SK-N-SH (cell line): ENCODE results near the gene RNU1-2. TPM values are rescaled to one million over a fixed set of nuclear protein-coding genes. Genes with fewer than 3 reads are reported as not detected.
"Not testable (repeated sequence)": the region's sequence is repeated elsewhere in the genome, so short reads cannot be mapped to it uniquely, and the experiment has no call there.

Source experiments
- CTCF ChIA-PET: fragments of 300-600, 350-600 bp; formaldehyde crosslinking; extraction: SDS; loops from one replicate; lab custom pipeline; 2021; lab: Yijun Ruan, JAX
- POLR2A ChIA-PET: fragments of 350-600 bp; sonication (Branson Sonifier 250); formaldehyde crosslinking; extraction: SDS; loops from one replicate; lab custom pipeline; 2020; ENCODE audit warnings: antibody characterized with exemption, inconsistent platforms; lab: Yijun Ruan, JAX
- DNase-seq: peaks from one replicate; pipeline ENCODE4 v3.0.0; 2012
- H2AFZ ChIP-seq: fragments of 200-600 bp; sonication (generic); 2 replicates; pipeline ENCODE4 v1.8.1; 2016; ENCODE audit warnings: antibody characterized with exemption, mild to moderate bottlenecking, low read depth
- H3F3A ChIP-seq: fragments of 200-600 bp; sonication (generic); replicated peaks from 2 replicates; pipeline ENCODE3; 2016; ENCODE audit warnings: antibody characterized with exemption, mild to moderate bottlenecking; ENCODE audit not compliant: insufficient read depth
- H3K27ac ChIP-seq, 2 experiments: fragments of 200-500 bp in 1 of 2; fragments of 200-600 bp in 1 of 2; sonication (Bioruptor generic) in 1 of 2; sonication (generic), shearing (Covaris generic) in 1 of 2; 2 replicates each; pipeline versions ENCODE4 v1.5.1 to v1.6.1; 2014 to 2016; ENCODE audit warnings: low read depth in 2 of 2, inconsistent platforms in 1 of 2, low read length in 1 of 2, mild to moderate bottlenecking in 1 of 2, mixed read lengths in 1 of 2
- H3K27me3 ChIP-seq: fragments of 200-600 bp; sonication (generic), shearing (Covaris generic); 2 replicates; pipeline ENCODE4 v1.6.1; 2016; ENCODE audit warnings: mixed run types; ENCODE audit not compliant: insufficient read depth
- H3K36me3 ChIP-seq, 2 experiments: fragments of 200-500 bp in 1 of 2; fragments of 200-600 bp in 1 of 2; sonication (Bioruptor generic) in 1 of 2; sonication (generic) in 1 of 2; replicated peaks in 1 of 2; 2 replicates each; pipeline versions ENCODE3 to v1.5.1; 2014 to 2016; ENCODE audit warnings: low read length in 1 of 2, mild to moderate bottlenecking in 1 of 2; ENCODE audit not compliant: insufficient read depth in 2 of 2, control insufficient read depth in 1 of 2
- H3K4me1 ChIP-seq, 2 experiments: fragments of 200-500 bp in 1 of 2; fragments of 200-600 bp in 1 of 2; sonication (Bioruptor generic) in 1 of 2; sonication (generic), shearing (Covaris generic) in 1 of 2; 2 replicates each; pipeline versions ENCODE4 v1.5.1 to v1.6.1; 2014 to 2016; ENCODE audit warnings: low read depth in 1 of 2, low read length in 1 of 2, mixed run types in 1 of 2; ENCODE audit not compliant: insufficient read depth in 2 of 2, control insufficient read depth in 1 of 2
- H3K4me2 ChIP-seq: fragments of 200-600 bp; sonication (generic), shearing (Covaris generic); 2 replicates; pipeline ENCODE4 v1.6.1; 2017; ENCODE audit warnings: mixed run types
- H3K4me3 ChIP-seq, 2 experiments: fragments of 200-500 bp in 1 of 2; fragments of 200-600 bp in 1 of 2; sonication (Bioruptor generic) in 1 of 2; sonication (generic), shearing (Covaris generic) in 1 of 2; 2 replicates each; pipeline versions ENCODE4 v1.5.1 to v1.8.1; 2014 to 2016; ENCODE audit warnings: low read depth in 2 of 2, inconsistent platforms in 1 of 2, low read length in 1 of 2, mild to moderate bottlenecking in 1 of 2, mixed read lengths in 1 of 2, moderate library complexity in 1 of 2
- H3K79me2 ChIP-seq: fragments of 200-600 bp; sonication (generic); 2 replicates; pipeline ENCODE4 v1.8.1; 2017; ENCODE audit warnings: mild to moderate bottlenecking; ENCODE audit not compliant: insufficient read depth
- H3K9ac ChIP-seq: fragments of 200-600 bp; sonication (generic); 2 replicates; pipeline ENCODE4 v1.6.1; 2017; ENCODE audit warnings: mixed run types
- H3K9me2 ChIP-seq: fragments of 200-600 bp; sonication (generic); 2 replicates; pipeline ENCODE4 v1.6.1; 2017; ENCODE audit warnings: mixed run types
- H3K9me3 ChIP-seq: fragments of 200-600 bp; sonication (generic); 2 replicates; pipeline ENCODE4 v1.6.1; 2017; ENCODE audit warnings: mixed run types, mild to moderate bottlenecking, moderate library complexity
- H4K20me1 ChIP-seq: fragments of 200-600 bp; sonication (generic); 2 replicates; pipeline ENCODE4 v1.6.1; 2017; ENCODE audit warnings: mild to moderate bottlenecking, mixed run types; ENCODE audit not compliant: insufficient read depth
- FOSL2 ChIP-seq: IDR thresholded peaks from 2 replicates; pipeline ENCODE4 v1.4.0; 2012; ENCODE audit warnings: low read depth, mild to moderate bottlenecking, moderate library complexity, borderline replicate concordance
- FOXM1 ChIP-seq: IDR thresholded peaks from 2 replicates; pipeline ENCODE4 v1.4.0; 2012; ENCODE audit warnings: low read depth, mild to moderate bottlenecking
- MXI1 ChIP-seq: IDR thresholded peaks from 2 replicates; pipeline ENCODE4 v1.6.1; 2012; ENCODE audit warnings: mild to moderate bottlenecking, low read depth, low read length, improper control_type of control experiment
- RAD21 ChIP-seq: IDR thresholded peaks from 2 replicates; pipeline ENCODE4 v1.6.1; 2012; ENCODE audit warnings: mild to moderate bottlenecking, low read length
- RCOR1 ChIP-seq: fragments of 150-350 bp; IDR thresholded peaks from 2 replicates; pipeline ENCODE4 v1.6.1; 2017; ENCODE audit warnings: antibody characterized with exemption, low read length
- RFX5 ChIP-seq: IDR thresholded peaks from 2 replicates; pipeline ENCODE4 v1.6.1; 2012; ENCODE audit warnings: mild to moderate bottlenecking, improper control_type of control experiment, low read length
- YY1 ChIP-seq: IDR thresholded peaks from 2 replicates; pipeline ENCODE4 v1.4.0; 2012; ENCODE audit warnings: low read depth, mild to moderate bottlenecking
- WGBS: methylation state at CpG from one replicate; pipeline ENCODE4 v1.1.6; 2017; ENCODE audit warnings: low lambda C conversion rate; 5-methylcytosine and 5-hydroxymethylcytosine counted together
- polyA plus RNA-seq, 3 experiments: library from polyadenylated mRNA; depleted of rRNA; stranded (reverse); fragments of >200 nt; gene quantifications; 2 replicates each; pipeline ENCODE4 v1.2.3, GENCODE V29; 2012
- TF ChIP-seq, protein P1 (sequence below): IDR thresholded peaks from 2 replicates; pipeline ENCODE4 v1.4.0; 2012; ENCODE audit warnings: low read depth
- TF ChIP-seq, protein P2 (sequence below): fragments of 150-350 bp; IDR thresholded peaks from 2 replicates; pipeline ENCODE4 v1.6.1; 2017; ENCODE audit warnings: antibody characterized with exemption, low read length, low read depth, borderline replicate concordance
- TF ChIP-seq, protein P3 (sequence below): IDR thresholded peaks from 2 replicates; pipeline ENCODE4 v1.6.1; 2012; ENCODE audit warnings: mild to moderate bottlenecking, low read depth, low read length, moderate library complexity
- TF ChIP-seq, protein P4 (sequence below): IDR thresholded peaks from 2 replicates; pipeline ENCODE4 v1.4.0; 2012; ENCODE audit warnings: low read depth, borderline replicate concordance

Gene RNU1-2
- polyA plus RNA-seq, 1 of the 3 experiments (the other 2 are of a cell fraction) = not detected

DNA sequence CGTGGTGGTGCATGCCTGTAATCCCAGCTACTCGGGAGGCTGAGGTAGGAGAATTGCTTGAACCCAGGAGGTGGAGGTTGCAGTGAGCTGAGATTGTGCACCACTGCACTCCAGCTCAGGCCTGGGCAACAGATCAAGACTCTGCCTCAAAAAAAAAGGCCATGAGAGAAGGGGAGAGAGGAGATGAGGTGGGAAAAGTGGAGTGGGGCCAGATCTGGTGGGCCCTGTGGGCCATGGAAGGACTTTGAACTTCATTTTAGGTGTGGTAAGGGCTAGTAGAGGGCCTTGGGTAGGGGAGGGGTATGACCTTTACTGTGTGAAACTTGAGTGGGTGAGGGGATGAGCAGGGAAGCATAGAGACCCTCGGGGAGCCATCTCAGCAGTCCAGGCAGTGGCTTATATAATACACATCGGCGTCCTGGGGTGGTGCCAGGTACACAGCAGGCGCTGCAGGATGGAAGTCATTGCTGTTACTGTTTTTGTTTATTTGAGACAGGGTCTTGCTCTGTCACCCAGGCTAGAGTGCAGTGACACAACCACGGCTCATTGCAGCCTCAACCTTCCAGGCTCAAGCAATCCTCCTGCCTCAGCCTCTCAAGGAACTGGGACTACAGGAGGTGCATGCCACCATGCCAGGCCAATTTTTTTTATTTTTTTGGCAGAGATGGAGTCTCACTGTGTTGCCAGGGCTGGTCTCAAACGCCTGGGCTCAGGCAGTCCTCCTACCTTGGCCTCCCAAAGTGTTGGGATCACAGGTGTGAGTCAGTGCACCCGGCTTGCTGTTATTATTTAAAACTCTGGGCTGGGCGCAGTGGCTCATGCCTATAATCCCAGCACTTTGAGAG, 20.5 kb downstream of the RNU1-2 start:
- peaks cover 4 to 20% of the 10 kb centered on the region in 2 experiments; a peak in 2 of 4 replicates for H3K4me1 ChIP-seq
- not testable (repeated sequence) for H3K27ac ChIP-seq, H3K4me3 ChIP-seq, H3K9me2 ChIP-seq, H3K36me3 ChIP-seq, H3K27me3 ChIP-seq, H3K79me2 ChIP-seq, H3K4me2 ChIP-seq, H4K20me1 ChIP-seq, H3F3A ChIP-seq, H3K9me3 ChIP-seq, H3K9ac ChIP-seq, H2AFZ ChIP-seq
- DNase-seq = peak; percentile 3
- 86% methylated on average over 10 of the region's 10 CpGs for WGBS
- ChIA-PET POLR2A (interaction anchor here (3.5 kb wide), 1 partner anchor 11 kb away, joined by 20 read pairs; no protein-coding TSS in a partner anchor), CTCF (interaction anchor here (0.6 to 1.5 kb wide), 7 partner anchors 14 to 417 kb away, joined by 3 to 4 read pairs (median 3); partner anchors contain the start of gene NBPF1)

DNA sequence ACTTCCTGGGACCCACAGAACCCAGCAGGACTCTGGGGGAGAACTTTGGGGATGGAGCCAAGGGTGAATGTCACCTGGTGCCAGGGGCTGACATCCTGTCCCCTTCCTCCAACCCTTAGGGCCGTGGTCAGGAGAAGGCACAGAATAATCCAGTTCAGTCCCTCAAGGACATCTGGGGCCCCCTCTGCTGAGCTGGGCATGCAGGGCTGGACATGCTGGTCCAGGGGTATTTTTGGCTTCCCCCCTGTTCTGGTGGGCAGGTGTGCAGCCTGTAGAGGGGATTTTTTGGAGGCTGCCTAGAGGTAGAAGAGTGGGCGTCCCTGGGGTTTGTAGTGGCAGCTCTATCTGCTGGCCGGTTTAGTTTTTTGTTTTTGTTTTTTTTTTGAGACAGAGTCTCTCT, 22.6 kb downstream of the RNU1-2 start:
- ChIA-PET POLR2A (no interaction called here), CTCF (no interaction called here)
- H3K79me2 ChIP-seq = peaks cover 3% of the 10 kb centered on the region; the same call in 1 of the 2 replicates
- peak; percentile 2 for DNase-seq
- no peaks in the 10 kb centered on the region for H3K36me3 ChIP-seq
- no peak overlapping the region for H2AFZ ChIP-seq
- peaks cover 8 to 32% of the 10 kb centered on the region in 2 experiments; a peak in 3 of 4 replicates for H3K4me1 ChIP-seq
- no peaks in the 10 kb centered on the region for H4K20me1 ChIP-seq
- no peaks in the 10 kb centered on the region for H3K27me3 ChIP-seq
- no peak overlapping the region for H3K9ac ChIP-seq
- TF ChIP-seq, protein P1, sequence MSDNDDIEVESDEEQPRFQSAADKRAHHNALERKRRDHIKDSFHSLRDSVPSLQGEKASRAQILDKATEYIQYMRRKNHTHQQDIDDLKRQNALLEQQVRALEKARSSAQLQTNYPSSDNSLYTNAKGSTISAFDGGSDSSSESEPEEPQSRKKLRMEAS = no peak
- TF ChIP-seq, protein P2, sequence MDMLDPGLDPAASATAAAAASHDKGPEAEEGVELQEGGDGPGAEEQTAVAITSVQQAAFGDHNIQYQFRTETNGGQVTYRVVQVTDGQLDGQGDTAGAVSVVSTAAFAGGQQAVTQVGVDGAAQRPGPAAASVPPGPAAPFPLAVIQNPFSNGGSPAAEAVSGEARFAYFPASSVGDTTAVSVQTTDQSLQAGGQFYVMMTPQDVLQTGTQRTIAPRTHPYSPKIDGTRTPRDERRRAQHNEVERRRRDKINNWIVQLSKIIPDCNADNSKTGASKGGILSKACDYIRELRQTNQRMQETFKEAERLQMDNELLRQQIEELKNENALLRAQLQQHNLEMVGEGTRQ = no peak
- TF ChIP-seq YY1 (no peak), RCOR1 (no peak), FOXM1 (no peak), MXI1 (no peak), RFX5 (no peak), FOSL2 (no peak), RAD21 (no peak)
- TF ChIP-seq, protein P3, sequence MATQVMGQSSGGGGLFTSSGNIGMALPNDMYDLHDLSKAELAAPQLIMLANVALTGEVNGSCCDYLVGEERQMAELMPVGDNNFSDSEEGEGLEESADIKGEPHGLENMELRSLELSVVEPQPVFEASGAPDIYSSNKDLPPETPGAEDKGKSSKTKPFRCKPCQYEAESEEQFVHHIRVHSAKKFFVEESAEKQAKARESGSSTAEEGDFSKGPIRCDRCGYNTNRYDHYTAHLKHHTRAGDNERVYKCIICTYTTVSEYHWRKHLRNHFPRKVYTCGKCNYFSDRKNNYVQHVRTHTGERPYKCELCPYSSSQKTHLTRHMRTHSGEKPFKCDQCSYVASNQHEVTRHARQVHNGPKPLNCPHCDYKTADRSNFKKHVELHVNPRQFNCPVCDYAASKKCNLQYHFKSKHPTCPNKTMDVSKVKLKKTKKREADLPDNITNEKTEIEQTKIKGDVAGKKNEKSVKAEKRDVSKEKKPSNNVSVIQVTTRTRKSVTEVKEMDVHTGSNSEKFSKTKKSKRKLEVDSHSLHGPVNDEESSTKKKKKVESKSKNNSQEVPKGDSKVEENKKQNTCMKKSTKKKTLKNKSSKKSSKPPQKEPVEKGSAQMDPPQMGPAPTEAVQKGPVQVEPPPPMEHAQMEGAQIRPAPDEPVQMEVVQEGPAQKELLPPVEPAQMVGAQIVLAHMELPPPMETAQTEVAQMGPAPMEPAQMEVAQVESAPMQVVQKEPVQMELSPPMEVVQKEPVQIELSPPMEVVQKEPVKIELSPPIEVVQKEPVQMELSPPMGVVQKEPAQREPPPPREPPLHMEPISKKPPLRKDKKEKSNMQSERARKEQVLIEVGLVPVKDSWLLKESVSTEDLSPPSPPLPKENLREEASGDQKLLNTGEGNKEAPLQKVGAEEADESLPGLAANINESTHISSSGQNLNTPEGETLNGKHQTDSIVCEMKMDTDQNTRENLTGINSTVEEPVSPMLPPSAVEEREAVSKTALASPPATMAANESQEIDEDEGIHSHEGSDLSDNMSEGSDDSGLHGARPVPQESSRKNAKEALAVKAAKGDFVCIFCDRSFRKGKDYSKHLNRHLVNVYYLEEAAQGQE = no peak
- TF ChIP-seq, protein P4, sequence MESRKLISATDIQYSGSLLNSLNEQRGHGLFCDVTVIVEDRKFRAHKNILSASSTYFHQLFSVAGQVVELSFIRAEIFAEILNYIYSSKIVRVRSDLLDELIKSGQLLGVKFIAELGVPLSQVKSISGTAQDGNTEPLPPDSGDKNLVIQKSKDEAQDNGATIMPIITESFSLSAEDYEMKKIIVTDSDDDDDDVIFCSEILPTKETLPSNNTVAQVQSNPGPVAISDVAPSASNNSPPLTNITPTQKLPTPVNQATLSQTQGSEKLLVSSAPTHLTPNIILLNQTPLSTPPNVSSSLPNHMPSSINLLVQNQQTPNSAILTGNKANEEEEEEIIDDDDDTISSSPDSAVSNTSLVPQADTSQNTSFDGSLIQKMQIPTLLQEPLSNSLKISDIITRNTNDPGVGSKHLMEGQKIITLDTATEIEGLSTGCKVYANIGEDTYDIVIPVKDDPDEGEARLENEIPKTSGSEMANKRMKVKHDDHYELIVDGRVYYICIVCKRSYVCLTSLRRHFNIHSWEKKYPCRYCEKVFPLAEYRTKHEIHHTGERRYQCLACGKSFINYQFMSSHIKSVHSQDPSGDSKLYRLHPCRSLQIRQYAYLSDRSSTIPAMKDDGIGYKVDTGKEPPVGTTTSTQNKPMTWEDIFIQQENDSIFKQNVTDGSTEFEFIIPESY = no peak
- H3K4me2 ChIP-seq = no peak overlapping the region
- H3K9me2 ChIP-seq = no peaks in the 10 kb centered on the region
- WGBS = 70% methylated on average over 3 of the region's 3 CpGs
- no peak overlapping the region for H3K27ac ChIP-seq
- H3F3A ChIP-seq = peaks cover 9% of the 10 kb centered on the region
- no peak overlapping the region for H3K4me3 ChIP-seq
- H3K9me3 ChIP-seq = no peaks in the 10 kb centered on the region

DNA sequence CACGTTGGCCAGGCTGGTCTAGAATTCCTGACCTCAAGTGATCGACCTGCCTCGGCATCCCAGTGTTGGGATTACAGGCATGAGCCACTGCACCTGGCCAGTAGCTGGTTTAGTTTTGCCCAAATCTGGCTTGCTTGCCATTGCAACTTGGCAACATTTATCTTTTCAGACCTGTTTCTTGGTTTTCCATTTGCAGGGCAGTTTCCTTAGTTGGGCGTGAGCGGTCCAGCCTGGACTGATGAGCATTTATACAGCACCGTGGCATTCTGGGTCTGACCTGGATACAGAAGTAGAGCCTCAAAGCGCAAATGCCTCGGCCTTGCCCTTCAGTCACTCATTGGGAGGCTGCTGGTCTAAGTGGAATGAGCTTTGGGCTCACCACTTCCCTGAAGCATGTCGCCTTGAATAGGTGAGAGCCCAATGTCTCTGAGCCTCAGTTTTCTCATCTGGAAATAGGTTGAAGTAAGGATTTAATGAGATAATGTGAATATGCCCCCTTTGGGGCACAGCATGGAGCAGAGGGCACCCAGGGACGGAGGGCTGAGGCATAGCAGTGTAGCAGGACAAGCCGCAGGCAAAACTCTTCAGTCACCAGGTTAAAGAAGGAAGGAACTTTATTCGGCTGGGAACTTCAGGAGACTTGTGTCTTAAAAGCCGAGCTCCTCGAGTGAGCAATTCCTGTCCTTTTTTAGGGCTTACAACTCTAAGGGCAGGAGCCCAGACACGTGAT, 23.3 kb downstream of the RNU1-2 start:
- H2AFZ ChIP-seq, H3K4me2 ChIP-seq, H3F3A ChIP-seq, H3K9me3 ChIP-seq, H3K27me3 ChIP-seq, H3K4me3 ChIP-seq, H3K36me3 ChIP-seq, H3K27ac ChIP-seq, H4K20me1 ChIP-seq, DNase-seq, H3K79me2 ChIP-seq, POLR2A ChIA-PET, H3K9ac ChIP-seq, H3K9me2 ChIP-seq: not testable (repeated sequence)
- 87% methylated on average over 15 of the region's 15 CpGs for WGBS
- CTCF ChIA-PET = interaction anchor here (0.7 kb wide), 1 partner anchor 310 kb away, joined by 3 read pairs; no protein-coding TSS in a partner anchor
- peaks cover 6 to 30% of the 10 kb centered on the region in 2 experiments; a peak in 3 of 4 replicates for H3K4me1 ChIP-seq
